GM20431 (cell line): Measurements from ENCODE around the gene HEATR5B.
"Not testable (repeated sequence)": the region's sequence is repeated elsewhere in the genome, so short reads cannot be mapped to it uniquely, and the experiment has no call there.

ENCODE experiments used
- in situ Hi-C: fragments of 300-500 bp; cut with MseI, MboI; formaldehyde crosslinking; loops from one replicate; pipeline ENCODE4 v1.15.0; 2020; ENCODE audit warnings: low sequenced_read_pairs; ENCODE audit not compliant: unreplicated experiment

Gene HEATR5B

DNA sequence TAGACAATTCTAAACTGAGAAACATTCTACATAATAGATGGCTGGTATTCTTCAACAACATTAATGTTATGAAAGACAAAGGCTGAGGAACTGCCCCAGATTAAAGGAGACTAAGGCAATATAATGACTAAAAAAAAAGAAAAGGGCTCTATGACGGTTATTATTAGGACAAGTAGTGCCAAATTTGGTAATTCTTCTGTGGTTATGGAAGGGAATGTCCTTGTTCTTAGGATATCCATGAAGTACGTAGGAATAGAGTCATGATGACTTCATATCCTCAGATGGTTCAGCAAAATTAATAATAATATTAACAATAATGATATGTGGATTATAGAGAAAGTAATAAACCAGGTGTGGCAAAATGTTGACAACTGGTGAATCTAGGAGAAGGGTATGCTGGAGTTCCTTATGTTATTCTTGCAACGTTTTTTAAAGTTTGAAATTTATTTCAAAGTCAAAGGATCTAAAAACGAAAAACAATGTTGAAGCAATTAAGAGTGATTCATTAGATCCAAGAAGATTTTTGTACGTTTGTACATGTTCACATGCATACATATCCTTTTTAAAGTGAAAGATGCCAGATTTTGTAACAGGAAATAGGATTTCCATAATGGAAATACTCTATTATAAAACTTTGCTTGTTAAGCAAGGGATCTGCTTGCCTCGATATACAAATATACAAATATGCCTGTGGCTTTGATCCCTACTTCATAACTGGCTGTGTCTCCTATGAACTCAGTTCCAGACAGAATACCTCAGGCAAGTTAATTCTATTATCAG is 90.1 kb downstream of the HEATR5B start:
- in situ Hi-C loops = no loop called here

DNA sequence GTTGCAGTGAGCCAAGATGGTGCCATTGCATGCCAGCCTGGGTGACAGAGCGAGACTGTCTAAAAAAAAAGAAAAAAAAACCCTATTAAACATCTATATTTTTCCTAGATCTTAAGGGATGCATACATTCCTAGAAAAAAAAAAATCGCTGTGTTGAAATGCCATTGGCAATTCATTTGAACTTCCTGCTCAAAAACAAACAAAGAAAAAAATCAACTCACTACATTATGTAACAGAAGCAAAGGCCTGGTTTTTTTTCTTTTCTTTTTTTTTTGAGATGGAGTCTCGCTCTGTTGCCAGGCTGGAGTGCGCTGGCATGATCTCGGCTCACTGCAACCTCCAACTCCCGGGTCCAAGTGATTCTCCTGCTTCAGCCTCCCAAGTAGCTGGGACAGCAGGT is 96.2 kb downstream of the HEATR5B start:
- in situ Hi-C loops = no loop called here

DNA sequence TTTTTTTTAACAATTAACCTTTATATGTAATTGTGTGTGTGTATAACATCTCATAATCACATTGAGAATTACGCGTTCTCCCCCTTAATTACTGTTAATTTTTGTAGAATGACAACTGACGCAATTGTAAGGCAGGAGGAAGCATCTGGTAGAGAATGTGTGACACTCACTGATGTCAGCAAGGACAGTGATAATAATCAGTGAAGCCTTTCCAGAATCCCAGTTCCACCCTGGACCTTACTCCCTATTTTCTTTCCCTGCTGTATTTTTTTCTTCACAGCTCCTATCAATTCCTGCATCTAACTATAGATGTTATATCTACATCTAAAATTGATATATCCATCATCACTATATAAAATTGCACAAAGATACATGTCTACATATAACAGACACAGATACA is 101.7 kb downstream of the HEATR5B start:
- in situ Hi-C loops = no loop called here

DNA sequence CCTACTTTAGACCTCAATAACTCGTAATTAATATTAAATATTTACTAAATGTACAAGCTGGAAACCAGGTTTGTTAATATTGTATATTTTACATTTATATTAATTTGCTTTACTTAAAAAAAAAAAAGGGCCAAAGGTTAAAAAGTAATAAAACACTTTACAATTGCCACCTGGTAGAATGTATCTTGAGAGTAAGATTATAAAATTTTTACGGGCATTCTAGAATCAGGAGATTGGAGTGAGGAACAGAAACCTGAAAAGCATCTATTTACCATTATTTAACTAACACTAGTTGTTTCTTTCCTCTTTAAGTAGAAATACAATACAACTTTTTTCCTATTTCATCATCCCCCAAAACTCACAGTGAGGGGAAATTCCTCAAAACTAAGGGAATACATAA is 102.3 kb downstream of the HEATR5B start:
- in situ Hi-C loops = no loop called here

DNA sequence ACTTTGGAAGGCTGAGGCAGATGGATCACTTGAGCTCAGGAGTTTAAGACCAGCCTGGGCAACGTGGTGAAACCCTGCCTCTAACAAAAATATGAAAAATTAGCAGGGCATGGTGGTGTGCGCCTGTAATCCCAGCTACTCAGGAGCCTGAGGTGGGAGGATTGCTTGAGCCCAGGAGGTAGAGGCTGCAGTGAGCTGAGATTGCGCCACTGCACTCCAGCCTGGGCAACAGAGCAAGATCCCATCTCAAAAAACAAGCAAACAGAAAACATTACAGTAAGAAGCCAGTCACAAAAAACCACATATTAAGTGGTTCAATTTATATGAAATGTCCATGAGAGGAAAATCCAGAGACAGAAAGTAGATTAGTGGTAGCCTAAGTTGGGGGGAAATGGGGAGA is 105.2 kb downstream of the HEATR5B start:
- in situ Hi-C loops = not testable (repeated sequence)

DNA sequence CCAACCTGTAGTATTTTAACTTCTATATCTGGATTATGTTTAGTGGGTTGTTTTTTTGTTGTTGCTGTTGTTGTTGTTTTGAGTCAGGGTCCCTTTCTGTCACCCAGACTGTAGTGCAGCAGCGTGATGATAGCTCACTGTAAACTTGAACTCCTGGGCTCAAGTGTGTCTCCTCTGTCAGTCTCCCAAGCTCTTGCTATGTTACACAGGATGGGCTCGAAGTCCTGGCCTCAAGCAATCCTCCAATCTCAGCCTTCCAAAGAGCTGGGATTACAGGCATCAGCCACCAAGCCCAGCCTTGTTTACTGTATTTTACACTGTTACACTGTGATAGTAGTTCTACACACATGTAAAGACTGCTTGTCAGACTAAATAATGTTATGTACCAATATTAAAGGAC is 108.1 kb downstream of the HEATR5B start:
- in situ Hi-C loops = no loop called here

DNA sequence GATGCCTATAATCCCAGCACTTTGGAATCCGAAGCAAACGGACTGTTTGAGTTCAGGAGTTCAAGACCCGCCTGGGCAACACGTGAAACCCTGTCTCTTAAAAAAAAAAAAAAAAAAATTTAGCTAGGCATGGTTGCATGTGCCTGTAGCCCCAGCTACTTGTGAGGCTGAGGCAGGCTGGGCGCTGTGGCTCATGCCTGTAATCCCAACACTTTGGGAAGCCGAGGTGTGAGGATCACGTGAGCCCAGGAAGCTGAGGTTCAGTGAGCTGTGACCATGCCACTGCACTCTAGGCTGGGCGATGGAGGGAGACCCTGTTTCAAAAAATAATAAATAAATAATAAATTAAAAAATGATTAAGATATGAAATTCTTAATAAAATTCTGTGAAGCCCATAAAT is 108.9 kb downstream of the HEATR5B start:
- in situ Hi-C loops = no loop called here

DNA sequence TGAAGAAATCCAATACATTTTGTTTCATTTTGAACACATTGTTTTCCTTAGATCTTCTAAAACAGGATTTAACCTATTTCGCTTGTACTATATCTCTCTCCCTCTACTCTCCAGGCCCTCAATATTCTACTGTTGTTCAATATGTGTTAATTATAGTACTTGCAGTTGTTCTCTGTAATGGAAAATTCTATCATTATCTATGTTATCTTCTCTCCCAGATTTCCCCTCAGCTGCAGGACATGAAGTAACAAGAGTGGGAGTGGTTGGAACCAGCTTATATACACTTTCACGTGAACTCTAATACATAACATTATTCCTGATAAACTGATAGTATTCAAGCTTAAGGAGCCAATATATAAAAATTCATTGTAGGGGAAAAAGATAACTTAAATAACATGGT is 110.9 kb downstream of the HEATR5B start:
- in situ Hi-C loops = no loop called here

DNA sequence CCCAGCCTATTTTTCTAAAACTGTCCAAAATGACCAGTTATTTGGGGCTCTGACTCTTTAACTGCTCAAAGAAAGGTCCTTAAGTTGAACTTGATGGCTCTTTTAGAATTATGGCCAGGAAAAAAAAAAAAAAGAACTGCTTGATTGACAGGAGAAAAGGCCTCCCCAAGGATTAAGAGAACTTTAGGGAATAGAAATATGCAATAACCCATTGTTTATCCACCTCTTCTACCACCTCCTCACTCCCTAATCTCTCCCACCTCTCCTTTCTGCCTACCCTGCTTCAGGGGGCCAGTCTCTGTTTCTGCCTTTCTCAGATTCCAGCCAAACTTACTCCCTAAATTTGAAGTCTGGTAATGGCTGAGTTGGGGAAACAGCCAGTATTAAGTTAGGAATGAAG is 112.2 kb downstream of the HEATR5B start:
- in situ Hi-C loops = no loop called here

DNA sequence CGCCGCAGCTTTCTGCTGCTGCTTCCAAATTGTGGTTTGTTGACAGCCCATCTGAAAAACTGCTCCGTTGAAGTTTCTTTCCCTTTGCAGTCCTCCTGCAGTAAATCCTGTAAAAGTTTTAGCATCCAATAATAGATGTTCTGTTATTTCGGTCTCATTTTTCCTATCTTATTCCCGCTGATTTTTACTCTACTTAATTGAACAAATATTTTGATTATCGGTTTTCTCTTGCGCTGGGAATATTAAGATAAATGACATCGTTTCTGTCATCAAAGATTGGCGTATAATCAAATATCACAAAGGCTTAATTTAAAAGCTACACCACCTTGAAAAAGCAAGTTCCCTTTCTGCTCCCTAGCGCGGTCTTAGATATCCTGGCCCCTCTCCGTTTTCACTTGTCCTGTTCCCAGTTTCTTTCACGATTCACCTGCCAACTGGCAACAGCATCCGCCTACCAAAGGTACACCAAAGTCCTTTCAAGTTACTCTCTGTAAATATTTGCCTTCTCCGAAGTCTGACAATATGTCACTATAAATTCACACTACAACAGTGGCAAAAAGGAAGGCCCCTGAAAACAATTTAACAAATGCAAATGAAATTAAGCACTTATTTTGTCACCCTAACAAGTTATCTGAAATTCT is 116.8 kb downstream of the HEATR5B start:
- in situ Hi-C loops = no loop called here

DNA sequence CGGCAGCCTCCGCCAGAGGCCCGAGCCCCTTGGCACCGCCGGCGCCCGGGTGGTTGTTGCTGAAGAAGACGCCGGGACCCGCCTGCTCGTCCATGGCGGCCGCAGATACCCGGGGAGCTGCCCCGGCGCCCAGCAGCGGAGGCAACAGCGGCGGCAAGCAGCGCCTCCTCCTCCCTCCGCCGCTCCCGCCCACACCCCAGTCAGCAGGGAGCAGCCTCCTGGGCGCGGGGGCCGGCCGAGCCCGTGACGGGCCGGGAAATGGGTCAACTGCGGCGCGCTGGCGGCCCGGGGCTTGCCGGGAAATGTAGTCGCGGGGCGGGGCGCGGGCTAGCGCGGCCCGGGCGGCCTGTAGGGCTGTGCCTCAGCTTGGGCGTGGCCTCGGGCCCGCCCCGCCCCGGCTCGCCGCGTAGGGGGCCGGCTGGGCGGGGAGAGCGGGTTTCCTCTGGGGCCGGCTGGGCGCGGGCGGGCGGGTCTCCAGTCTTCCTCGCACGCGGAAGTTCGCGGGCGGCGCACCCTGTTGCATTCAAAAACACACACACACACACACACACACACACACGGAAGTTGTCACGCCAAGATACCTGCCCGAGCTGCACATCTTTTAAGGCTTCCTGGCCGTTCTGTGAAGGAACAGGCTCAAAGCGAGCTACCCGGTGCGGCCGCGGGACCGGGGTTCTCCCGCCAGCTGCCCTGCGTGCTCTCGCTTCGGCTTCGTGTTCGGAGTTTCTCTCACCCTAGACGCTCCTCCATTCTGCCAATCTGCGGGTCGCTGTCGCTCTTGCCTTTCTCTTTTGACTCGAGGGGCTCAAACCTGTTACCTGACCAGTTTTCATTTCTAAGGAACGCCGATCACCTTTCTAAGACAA is 117.6 kb downstream of the HEATR5B start, which contains the start of gene STRN:
TSS of gene STRN (minus strand) at position 167 of the 866 bp plus-strand sequence. CDS start at position 94, 73 bp downstream.
- in situ Hi-C loops = no loop called here

DNA sequence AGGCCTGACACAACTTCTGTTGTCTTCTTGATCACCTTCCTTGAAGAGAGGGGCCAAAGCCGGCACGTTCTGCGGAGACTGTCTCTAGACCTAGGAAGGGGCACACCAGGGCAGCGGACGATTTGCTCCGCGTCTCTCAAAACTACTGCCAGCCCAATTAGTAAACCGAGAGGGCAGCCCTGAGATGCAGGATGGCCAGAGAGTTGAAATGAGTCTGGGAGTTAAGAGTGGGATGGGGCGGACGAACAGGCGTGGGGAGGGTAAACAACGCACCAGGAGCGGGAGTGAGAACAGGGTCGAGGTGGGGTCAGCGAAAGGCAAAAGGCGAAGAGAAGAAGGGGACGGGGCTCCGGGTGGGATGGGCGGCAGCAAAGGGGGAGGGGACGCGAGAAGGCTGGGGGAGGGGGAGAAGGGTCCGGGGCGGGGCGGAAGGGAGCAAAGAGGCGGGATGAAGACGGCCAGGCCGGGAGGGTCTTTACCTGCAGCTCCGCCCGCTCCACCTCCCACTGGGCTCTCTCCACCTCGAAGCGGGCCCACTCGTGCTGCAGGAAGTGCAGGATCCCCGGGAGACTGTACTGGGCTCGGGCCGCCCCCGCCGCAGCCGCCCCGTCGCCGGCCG is 118.3 kb downstream of the HEATR5B start:
- in situ Hi-C loops = no loop called here

DNA sequence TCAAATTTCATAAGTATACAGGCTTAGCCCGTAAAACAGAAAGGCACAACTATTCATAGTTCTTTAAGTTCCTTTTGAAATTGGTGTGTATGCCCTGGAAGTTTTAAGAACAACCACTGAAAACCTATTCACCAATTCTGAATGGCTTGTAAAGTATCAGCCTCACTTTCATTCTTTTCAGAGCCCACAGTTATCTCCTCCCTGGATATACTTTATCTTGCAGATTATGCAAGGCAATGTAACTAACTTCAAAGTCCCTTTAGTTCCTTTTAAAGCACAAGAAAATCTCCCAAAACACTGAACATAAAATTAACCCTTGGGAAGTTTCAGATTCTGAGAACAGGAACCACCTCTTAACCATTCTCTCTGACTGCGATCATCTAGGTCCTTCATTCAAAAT is 119.0 kb downstream of the HEATR5B start:
- in situ Hi-C loops = no loop called here

DNA sequence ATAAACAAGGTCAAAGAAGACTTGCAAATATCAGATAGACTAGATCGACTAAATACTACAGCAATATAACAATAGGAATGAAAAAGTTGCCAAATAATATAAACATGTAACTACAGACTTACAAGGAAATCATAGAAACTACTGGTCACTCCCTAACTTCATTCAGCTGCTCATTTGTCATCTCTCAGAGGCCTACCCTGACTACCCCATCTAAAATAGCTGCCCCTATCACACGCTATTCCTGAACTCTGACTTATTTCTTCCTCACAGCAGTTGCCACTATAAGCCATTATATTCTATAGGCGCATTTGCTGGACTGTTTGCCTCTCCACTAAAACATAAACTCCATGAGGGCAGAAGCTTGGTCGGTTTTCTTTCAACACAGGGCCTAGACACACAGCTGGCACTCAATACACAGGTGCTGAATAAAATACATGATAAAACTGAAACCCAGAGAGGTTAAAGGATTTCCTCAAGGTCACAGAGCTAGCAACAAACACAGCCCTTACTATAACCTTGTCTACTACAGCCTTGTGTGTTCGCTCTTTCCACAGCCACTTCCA is 119.6 kb downstream of the HEATR5B start:
- in situ Hi-C loops = no loop called here

DNA sequence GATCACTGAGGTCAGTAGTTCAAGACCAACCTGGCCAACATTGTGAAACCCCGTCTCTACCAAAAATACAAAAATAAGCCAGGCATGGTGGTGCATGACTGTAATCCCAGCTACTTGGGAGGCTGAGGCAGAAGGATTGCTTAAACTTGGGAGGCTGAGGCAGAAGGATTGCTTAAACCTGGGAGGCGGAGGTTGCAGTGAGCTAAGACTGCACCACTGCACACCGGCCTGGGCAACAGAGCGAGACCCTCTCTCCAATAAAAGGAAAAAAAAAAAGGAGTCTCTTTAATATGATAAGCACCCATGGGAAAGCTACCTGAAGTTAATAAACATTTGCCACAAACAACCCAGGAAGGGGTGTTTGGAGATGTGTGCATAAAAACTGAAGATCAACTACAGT is 120.4 kb downstream of the HEATR5B start:
- in situ Hi-C loops = no loop called here

DNA sequence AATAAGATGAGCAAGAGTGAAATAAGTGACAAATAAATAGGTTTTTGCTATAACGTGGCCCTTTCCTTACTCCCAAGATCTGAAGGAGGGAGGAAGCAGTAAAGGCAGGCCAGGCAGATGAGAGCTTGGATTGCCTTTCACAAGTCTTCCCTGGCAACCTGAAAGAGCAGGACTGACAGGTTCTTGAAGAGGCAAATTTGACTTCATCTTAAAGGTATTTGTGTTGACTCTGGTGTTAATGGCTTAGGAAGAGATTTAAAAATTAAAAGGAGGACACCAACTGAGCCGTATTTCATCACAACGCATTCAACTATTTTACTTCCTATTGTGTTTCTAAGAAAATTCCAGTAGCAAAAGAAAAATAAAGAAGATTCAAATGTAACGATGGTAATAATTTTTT is 121.1 kb downstream of the HEATR5B start:
- in situ Hi-C loops = no loop called here

DNA sequence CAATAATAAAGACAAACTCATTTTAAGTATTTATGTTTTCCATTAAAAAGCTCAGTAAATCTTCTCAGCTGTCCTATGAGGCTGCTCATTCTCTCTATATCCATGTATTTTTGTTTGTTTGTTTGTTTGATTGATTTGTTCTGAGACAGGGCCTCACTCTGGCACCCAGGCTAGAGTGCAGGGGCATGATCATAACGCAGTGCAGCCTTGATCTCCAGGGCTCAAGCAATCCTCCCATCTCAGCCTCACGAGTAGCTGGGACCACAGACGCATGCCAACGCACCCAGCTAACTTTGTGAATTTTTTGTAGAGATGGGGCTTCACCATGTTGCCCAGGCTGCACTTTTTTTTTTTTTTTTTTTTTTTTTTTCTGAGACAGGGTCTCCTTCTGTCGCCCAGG is 123.4 kb downstream of the HEATR5B start:
- in situ Hi-C loops = no loop called here

DNA sequence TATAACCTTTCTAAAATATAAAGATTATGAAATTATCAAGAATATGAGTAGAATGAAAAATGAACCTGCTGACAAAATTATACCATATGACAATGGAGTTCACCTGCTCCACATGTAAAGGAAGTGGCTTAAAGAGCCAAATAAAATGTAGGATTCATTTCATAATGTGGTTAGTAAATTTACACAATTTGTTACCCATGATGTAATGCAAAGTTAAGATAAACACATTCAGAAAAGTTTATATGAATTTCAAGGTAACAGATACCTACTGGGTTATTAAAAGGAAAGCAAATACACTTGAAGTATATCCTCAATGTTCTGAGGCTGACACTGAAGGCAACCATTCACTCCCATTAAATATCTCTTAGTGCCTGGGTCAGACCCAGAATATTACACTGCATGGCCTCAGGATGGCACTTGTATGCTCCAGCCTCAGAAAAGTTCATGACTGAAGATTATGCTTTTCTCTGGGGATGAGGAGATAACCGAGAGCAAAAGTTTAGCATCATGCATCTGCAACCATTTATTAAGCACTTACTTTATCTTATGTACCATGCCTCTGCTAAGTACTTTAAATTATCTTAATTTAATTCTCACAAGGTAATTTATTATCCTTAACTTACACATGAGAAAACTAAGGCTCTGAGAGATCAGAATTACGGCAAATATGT is 124.0 kb downstream of the HEATR5B start:
- in situ Hi-C loops = no loop called here

DNA sequence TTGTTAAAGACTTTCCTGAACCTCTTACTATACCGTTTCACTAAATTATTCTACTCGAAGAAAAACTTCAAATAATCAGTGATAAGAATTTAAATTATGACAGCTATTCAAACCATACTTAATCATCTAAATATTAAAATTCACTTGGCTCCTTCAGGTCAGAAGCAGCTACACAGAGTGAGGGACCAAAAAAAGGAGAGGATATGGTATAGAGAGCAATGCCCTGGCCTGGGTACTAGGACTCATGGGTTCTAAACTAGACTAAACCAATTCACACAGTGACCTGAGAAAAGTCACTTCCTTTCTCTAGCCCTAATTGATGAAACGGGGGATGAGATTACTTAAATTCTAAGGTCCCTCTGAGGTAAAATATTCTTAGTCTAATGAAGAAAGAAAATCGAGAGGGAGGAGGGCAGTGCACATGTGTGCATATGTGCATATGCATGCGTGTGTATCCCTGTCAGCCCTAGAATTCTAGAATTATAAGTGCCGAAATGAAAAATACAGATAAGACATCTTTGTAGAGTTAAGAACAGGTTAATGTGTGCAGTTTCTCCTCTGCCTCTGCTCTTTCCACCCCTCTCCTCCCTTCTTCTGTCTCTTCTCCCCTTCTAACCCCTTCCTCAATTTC is 129.1 kb downstream of the HEATR5B start:
- in situ Hi-C loops = no loop called here
